OCI-LY1 (cell line): Measurements from ENCODE around the gene FNDC5.

Source experiments
- H2AFZ ChIP-seq: fragments of 200-600 bp; sonication (generic), shearing (Covaris generic); 2 replicates; pipeline ENCODE4 v1.6.0; 2014; ENCODE audit warnings: antibody characterized with exemption, mild to moderate bottlenecking, low read length
- H3F3A ChIP-seq: fragments of 200-600 bp; sonication (generic), shearing (Covaris generic); 2 replicates; pipeline ENCODE4 v1.6.0; 2014; ENCODE audit warnings: mild to moderate bottlenecking, antibody characterized with exemption, low read length, moderate library complexity; ENCODE audit not compliant: insufficient read depth
- H3K27ac ChIP-seq: fragments of 200-600 bp; sonication (generic); 2 replicates; pipeline ENCODE4 v1.5.1; 2014; ENCODE audit warnings: low read length, mixed run types, mild to moderate bottlenecking, low read depth; ENCODE audit not compliant: poor library complexity, severe bottlenecking
- H3K27me3 ChIP-seq: fragments of 200-600 bp; sonication (generic); 2 replicates; pipeline ENCODE4 v1.6.0; 2014; ENCODE audit warnings: antibody characterized with exemption, mild to moderate bottlenecking, low read length, moderate library complexity; ENCODE audit not compliant: insufficient read depth
- H3K36me3 ChIP-seq: fragments of 200-600 bp; sonication (generic); 2 replicates; pipeline ENCODE4 v1.6.1; 2014; ENCODE audit warnings: mild to moderate bottlenecking, antibody characterized with exemption, low read length, moderate library complexity, mixed read lengths; ENCODE audit not compliant: insufficient read depth
- H3K4me1 ChIP-seq: fragments of 200-600 bp; sonication (generic); 2 replicates; pipeline ENCODE4 v1.5.1; 2014; ENCODE audit warnings: mild to moderate bottlenecking, low read length, moderate library complexity; ENCODE audit not compliant: insufficient read depth, severe bottlenecking
- H3K4me2 ChIP-seq: fragments of 200-600 bp; sonication (generic), shearing (Covaris generic); 2 replicates; pipeline ENCODE4 v1.6.1; 2014; ENCODE audit warnings: low read length
- H3K4me3 ChIP-seq: fragments of 200-600 bp; sonication (generic); 2 replicates; pipeline ENCODE4 v1.5.1; 2014; ENCODE audit warnings: low read length, low read depth, mild to moderate bottlenecking, mixed read lengths; ENCODE audit not compliant: poor library complexity, severe bottlenecking
- H3K79me2 ChIP-seq: fragments of 200-600 bp; shearing (Covaris generic); 2 replicates; pipeline ENCODE4 v1.6.1; 2016; ENCODE audit warnings: mixed run types, low read length, mixed read lengths; ENCODE audit not compliant: insufficient read depth
- H3K9ac ChIP-seq: fragments of 200-600 bp; sonication (generic), shearing (Covaris generic); 2 replicates; pipeline ENCODE4 v1.6.1; 2014; ENCODE audit warnings: mild to moderate bottlenecking, low read length, mixed read lengths
- H3K9me2 ChIP-seq: fragments of 200-600 bp; sonication (generic), shearing (Covaris generic); 2 replicates; pipeline ENCODE4 v1.6.1; 2014; ENCODE audit warnings: low read depth, mild to moderate bottlenecking, low read length, mixed read lengths
- H3K9me3 ChIP-seq: fragments of 200-600 bp; shearing (Covaris generic); 2 replicates; pipeline ENCODE4 v1.6.1; 2014; ENCODE audit warnings: low read length, mixed read lengths
- H4K20me1 ChIP-seq: fragments of 200-600 bp; sonication (generic), shearing (Covaris generic); 2 replicates; pipeline ENCODE4 v1.6.0; 2016; ENCODE audit warnings: mild to moderate bottlenecking, low read length; ENCODE audit not compliant: insufficient read depth
- EZH2 ChIP-seq: fragments of 200-600 bp; sonication (generic), shearing (Covaris generic); IDR thresholded peaks from 2 replicates; pipeline ENCODE4 v1.8.0; 2017; ENCODE audit warnings: borderline replicate concordance, mixed run types, mild to moderate bottlenecking, antibody characterized with exemption, low read length, moderate library complexity, mixed read lengths
- TF ChIP-seq, protein P1 (sequence below): fragments of 200-600 bp; sonication (generic), shearing (Covaris generic); IDR thresholded peaks from 2 replicates; pipeline ENCODE4 v1.5.1; 2017; ENCODE audit warnings: mild to moderate bottlenecking, antibody characterized with exemption, low read length, moderate library complexity, mixed read lengths

The FNDC5 gene

DNA sequence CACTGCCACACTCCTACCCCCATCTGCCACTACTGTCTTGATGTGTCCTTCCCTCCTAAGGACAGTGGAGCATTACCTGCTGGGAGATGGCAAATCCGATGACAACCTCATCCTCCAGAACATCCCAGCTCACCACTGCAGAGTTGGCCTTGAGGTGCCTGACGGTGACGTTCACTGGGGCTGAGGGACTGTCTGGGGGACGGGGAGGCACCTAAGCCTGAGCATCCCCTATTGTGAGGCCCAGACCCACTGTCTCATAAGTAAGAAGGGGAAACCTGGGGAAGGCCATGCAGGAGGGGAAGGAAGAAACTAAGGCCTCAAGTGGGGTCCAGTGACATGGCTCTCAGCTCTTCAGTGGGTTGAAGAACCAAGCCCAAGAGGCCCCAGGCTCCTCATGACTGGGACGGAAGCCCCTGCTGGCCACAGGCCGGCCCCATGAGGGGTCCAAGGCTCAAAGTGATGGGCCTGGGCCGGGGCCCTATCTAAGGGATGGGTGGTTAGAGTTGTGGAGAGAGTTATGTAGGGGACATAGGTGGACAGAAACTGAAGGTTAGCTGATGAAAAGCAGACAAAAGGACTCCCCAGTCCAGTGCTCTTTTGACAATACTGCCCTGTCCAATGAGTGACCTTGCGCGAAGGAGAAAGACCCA, 1.8 kb downstream of the FNDC5 start:
- peaks cover 7% of the 10 kb centered on the region for H3K4me1 ChIP-seq
- no peak overlapping the region for H3K9ac ChIP-seq
- H3K9me2 ChIP-seq: no peaks in the 10 kb centered on the region
- no peak overlapping the region for H3K4me3 ChIP-seq
- no peak overlapping the region for H3K27ac ChIP-seq
- no peaks in the 10 kb centered on the region for H3K9me3 ChIP-seq
- H3K27me3 ChIP-seq: no peaks in the 10 kb centered on the region
- no peaks in the 10 kb centered on the region for H3K79me2 ChIP-seq
- no peak overlapping the region for H2AFZ ChIP-seq
- no peak overlapping the region for H3K4me2 ChIP-seq
- TF ChIP-seq, protein P1, sequence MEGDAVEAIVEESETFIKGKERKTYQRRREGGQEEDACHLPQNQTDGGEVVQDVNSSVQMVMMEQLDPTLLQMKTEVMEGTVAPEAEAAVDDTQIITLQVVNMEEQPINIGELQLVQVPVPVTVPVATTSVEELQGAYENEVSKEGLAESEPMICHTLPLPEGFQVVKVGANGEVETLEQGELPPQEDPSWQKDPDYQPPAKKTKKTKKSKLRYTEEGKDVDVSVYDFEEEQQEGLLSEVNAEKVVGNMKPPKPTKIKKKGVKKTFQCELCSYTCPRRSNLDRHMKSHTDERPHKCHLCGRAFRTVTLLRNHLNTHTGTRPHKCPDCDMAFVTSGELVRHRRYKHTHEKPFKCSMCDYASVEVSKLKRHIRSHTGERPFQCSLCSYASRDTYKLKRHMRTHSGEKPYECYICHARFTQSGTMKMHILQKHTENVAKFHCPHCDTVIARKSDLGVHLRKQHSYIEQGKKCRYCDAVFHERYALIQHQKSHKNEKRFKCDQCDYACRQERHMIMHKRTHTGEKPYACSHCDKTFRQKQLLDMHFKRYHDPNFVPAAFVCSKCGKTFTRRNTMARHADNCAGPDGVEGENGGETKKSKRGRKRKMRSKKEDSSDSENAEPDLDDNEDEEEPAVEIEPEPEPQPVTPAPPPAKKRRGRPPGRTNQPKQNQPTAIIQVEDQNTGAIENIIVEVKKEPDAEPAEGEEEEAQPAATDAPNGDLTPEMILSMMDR: no peak
- no peak for TF ChIP-seq EZH2
- no peaks in the 10 kb centered on the region for H4K20me1 ChIP-seq
- no peaks in the 10 kb centered on the region for H3F3A ChIP-seq
- H3K36me3 ChIP-seq: no peaks in the 10 kb centered on the region

DNA sequence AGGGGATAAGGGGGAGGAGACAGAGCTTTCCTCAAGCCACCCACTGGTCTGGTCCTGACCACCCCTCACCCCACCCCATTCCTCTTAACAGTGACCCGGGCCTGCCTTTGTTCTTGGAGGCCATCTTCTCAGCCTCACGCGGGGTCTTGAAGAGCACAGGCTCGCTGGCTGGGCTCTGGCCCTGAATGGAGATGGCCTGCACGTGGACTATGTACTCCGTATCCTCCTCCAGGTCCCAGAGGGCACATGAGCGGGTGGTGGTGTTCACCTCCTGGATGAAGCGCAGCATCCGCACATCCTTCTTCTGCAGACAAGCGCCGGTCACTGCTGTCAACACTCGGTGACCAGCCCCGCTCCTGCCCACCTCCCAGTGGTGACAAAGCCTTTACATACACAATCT, 2.6 kb downstream of the FNDC5 start:
- Histone ChIP-seq H3K4me1 (peaks cover 7% of the 10 kb centered on the region), H3K4me3 (no peak overlapping the region), H3F3A (no peaks in the 10 kb centered on the region), H3K79me2 (no peaks in the 10 kb centered on the region), H3K27ac (no peak overlapping the region), H4K20me1 (no peaks in the 10 kb centered on the region), H3K9ac (no peak overlapping the region), H2AFZ (no peak overlapping the region), H3K9me3 (no peaks in the 10 kb centered on the region), H3K4me2 (no peak overlapping the region), H3K36me3 (peaks cover under 1% of the 10 kb centered on the region; the same call in 1 of the 2 replicates), H3K27me3 (no peaks in the 10 kb centered on the region), H3K9me2 (no peaks in the 10 kb centered on the region)
- TF ChIP-seq, protein P1: no peak
- no peak for TF ChIP-seq EZH2

- Histone ChIP-seq H3K27ac (no peak overlapping the region), H3F3A (no peaks in the 10 kb centered on the region), H4K20me1 (no peaks in the 10 kb centered on the region), H3K4me1 (peaks cover 6% of the 10 kb centered on the region), H2AFZ (no peak overlapping the region), H3K4me3 (no peak overlapping the region), H3K9me3 (no peaks in the 10 kb centered on the region), H3K9ac (no peak overlapping the region), H3K9me2 (no peaks in the 10 kb centered on the region), H3K36me3 (peaks cover 4% of the 10 kb centered on the region; the same call in 1 of the 2 replicates), H3K4me2 (no peak overlapping the region), H3K79me2 (no peaks in the 10 kb centered on the region), H3K27me3 (no peaks in the 10 kb centered on the region)
- TF ChIP-seq EZH2: no peak
- TF ChIP-seq, protein P1: no peak
Observed at GRCh38 chr1:32867671-32868070, 3.0 kb downstream of the FNDC5 start.
